DMS79 treated with DMSO at 0.1 percent for 48 hours (cell line): Measurements from ENCODE around the gene ELN.
A peak's percentile ranks its signal among the peaks of the same experiment; 100 is the strongest.
"Not testable (repeated sequence)": the region's sequence is repeated elsewhere in the genome, so short reads cannot be mapped to it uniquely, and the experiment has no call there.

ENCODE experiments used
- DNase-seq: peaks from one replicate; lab custom pipeline; 2025; lab: John Stamatoyannopoulos, UW

The ELN gene

GRCh38 chr7:74027683-74028320 lies at the start of gene ELN:
ELN (plus strand) TSS chr7:74028173; CDS start chr7:74028188, 15 bp downstream.
- no peak for DNase-seq

GRCh38 chr7:73978661-73979563 lies 49.1 kb upstream of the ELN start:
- DNase-seq: peak; percentile 47

DNA sequence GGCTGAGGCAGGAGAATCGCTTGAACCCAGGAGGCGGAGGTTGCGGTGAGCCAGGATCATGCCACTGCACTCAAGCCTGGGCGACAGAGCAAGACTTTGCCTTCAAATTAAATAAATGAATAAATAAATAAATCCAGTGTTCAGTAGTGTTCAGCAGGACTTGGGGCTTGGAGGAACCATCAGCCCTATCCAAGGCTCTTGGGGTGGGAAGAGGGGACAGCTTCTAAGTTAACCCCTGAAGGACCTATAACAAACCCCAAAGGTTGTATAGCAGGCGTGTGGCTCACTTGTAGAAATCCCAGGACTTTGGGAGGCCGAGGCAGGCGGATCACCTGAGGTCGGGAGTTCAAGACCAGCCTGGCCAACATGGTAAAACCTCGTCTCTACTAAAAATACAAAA lies 48.3 kb upstream of the ELN start:
- not testable (repeated sequence) for DNase-seq

GRCh38 chr7:73980206-73980605 lies 47.8 kb upstream of the ELN start:
- DNase-seq: no peak

DNA sequence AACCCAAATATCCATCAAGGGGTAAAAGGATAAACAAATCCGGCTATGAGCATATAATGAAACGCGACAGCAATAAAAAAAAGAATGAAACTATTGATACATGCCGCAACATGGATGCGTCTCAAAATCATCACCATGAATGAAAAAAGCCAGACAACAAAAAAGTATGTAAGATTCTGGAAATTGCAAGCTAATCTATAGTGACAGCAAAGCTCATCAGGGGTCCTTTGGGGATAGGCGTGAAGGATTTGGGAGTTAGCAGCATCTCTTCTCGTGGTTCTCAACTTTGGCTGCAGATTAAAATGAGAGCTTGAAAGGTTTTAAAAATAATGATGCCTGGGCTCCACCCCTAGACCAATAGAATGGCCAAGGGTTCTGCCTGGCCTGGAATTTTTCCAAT lies 46.0 kb upstream of the ELN start:
- no peak for DNase-seq

DNA sequence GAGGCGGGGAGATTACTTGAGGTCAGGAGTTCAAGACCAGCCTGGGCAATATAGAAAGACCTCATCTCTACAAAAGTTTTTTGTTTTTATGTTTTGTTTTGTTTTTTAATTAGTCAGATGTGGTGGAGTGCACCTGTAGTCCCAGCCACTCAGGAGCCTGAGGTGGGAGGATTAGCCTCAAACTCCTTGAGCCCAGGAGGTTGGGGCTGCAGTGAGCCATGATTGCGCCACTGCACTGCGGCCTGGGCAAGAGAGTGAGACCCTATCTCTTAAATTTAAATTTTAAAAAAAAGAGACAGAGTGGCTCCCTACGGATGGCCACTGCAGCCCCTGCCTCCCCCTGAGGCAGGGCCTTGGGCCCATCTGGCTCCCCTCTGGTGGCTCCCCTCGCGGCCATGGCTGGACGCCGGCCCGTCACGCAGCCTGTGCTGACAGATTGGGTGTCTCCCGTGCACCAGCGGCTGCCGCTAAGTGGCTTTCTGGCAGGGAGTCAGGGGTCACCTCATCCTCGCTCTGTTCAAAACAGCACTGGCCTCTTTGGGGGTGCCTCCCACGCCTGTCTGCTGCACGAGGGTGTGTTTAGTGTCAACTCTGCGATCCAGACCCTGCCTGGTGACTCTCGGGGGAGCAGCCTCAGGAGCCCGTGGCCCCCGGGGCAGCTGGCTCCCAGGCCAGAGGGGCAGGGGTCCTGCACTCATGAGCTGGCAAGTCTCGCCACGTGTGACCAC lies 44.4 kb upstream of the ELN start:
- no peak for DNase-seq

DNA sequence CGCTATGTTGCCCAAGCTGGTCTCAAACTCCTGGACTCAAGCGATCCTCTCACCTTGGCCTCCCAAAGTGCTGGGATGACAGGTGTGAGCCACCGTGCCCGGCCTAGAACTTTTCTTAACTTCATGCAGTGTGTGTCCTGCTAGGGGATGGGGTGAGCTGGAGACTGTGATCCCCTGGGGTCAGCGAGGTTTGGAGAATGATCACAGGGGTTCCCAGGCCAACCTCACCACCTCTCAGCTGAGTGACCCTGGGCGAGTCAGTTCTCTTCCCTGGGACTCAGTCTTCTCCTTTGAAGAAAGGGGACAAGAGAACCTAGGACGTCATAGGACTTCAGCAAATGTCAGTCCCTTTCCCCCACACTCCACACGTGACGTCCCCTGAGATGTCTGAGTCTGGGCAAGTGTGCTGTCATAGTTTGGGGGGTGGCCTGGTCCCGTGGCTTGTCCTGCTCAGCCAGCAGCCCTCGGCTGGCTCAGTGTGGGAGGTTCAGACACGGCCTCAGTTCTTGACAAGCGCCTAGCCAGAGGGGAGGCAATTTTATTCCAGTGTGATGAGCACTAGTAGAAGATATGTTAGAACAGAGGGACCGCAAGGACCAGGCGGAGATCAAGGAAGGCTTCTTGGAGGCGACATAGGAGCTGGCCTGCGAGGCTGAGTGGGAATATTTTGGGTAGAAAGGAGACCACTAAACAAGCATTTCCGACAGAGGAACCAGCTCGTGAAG lies 43.3 kb upstream of the ELN start:
- no peak for DNase-seq

GRCh38 chr7:73985737-73986141 lies 42.2 kb upstream of the ELN start:
- no peak for DNase-seq

DNA sequence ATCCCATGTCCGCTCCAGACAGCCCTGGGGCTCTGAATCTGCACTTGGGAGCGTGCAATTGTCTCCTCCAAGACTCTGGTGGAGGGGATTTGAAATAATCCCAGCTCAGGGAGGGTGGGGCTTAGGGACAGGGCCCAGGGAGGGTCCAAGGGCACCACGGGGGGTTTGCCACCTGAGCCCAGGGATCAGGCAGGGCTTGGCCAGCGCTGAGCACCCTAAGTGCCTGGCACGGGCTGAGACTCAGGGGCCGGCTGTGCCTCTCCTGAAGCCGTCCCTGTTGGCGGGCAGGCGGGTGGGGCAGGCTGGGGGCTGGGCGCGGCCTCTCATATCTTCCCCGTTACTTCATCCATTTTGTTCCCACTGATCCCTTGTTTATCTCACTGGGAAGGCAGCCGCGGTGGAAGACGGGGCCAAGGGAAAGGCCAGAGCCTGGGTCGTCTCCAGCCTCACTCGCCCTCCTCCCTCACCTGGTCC lies 41.8 kb upstream of the ELN start:
- no peak for DNase-seq

- no peak for DNase-seq
These were observed 40.7 kb upstream of the ELN start for GRCh38 chr7:73987298-73987697.

DNA sequence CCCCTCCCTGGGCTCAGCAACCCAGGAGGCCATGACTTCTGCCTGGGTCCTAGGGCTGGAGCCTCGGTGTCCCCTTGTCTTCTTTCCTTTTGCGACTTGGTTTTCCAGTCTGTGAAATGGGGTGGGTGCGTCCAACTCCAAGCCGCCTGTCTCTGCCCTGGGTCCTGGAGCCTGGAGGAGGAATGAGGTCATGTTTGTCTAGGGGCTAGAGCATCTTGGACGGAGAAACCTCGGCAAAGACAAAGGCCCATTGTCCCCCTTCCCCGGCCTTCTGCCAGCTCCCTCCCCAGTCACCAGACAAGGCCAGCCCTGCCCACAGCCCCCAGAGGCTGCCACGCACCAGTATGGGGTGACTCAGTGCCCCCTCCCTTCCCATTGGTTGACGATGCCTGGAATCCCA lies 39.8 kb upstream of the ELN start:
- no peak for DNase-seq

- no peak for DNase-seq
These were observed 36.4 kb upstream of the ELN start for GRCh38 chr7:73991522-73992100.

DNA sequence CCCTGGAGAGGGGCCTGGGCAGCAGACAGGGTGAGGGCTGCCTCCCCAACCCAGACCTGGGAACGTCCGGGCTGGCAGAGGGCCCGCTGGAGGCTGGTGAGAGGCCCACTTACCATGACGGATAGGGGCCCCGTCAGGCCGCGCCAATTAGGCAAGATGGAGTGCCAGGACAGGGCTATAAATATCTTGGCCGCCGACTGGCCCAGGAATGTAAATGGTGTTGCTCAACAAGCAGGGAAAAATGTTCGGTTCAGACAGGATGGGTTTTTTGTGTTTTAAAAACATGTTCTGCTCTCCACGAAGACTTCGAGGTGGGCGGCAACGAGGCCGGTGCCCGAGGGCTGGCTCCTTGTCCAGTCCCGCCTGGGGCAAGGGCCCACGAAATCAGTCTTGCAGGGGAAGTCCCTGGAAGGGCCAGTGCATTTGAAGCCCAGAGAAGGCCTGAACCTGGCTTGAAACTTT lies 35.8 kb upstream of the ELN start:
- no peak for DNase-seq

GRCh38 chr7:73994023-73994422 lies 34.0 kb upstream of the ELN start:
- no peak for DNase-seq

GRCh38 chr7:73994761-73995160 lies 33.2 kb upstream of the ELN start:
- DNase-seq: no peak

- DNase-seq: no peak
These were observed 32.6 kb upstream of the ELN start for GRCh38 chr7:73995330-73995729.

- no peak for DNase-seq
These were observed 32.0 kb upstream of the ELN start for GRCh38 chr7:73995821-73996511.

- no peak for DNase-seq
These were observed 30.9 kb upstream of the ELN start for GRCh38 chr7:73997056-73997455.

DNA sequence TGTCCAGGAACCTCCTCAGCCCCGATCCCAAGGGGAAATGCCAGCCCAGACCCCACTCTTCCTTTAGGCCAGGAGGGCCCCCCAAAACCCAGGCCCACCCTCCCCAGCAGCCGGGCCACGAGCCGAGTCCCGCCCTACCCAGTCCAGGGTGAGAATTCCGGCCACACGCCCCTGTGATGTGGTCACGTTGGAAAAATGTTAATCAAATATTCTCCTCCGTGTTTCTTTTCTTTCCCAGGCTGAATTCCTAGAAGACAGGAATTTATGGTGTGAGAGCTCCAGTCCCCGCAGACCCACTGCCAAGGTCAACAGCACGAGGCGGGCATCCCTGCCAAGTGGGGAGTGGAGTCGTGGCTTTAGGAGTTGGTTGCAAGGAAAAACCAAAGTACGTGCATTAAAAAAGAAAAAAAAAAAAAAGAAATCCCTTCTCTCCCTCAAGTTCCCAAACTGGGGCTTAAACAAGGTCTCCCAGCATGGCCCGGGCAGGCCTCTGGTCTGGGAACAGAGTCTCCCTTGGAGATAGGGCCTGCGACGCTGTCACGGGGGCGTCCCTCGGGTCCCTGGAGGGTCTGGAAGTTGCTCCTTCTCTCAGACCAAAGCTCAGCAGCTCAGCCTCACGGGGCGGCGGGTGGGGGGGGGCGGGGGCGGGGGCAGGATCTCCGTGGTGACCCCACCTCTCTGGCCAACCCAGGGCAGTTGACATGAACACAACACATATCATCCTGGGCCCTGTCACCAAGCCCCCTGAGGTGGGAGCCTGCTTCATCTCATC lies 28.1 kb upstream of the ELN start:
- DNase-seq: no peak

- no peak for DNase-seq
These were observed 27.4 kb upstream of the ELN start for GRCh38 chr7:74000489-74001149.
